Stomach (tissue), 9 donors: ENCODE data around the gene ASB7. TPM values are rescaled to one million over a fixed set of nuclear protein-coding genes. Genes with fewer than 3 reads are reported as not detected.

Source experiments
- DNase-seq, 2 donors: peaks; one replicate each; pipeline versions ENCODE4 v3.0.0 to v3.0.0-alpha.2; 2013 to 2019
- H3K27ac ChIP-seq, 5 donors: fragments of 200-600 bp in 4 of 5; sonication (generic) in 4 of 5; one replicate each; pipeline ENCODE4 v1.5.1; 2013 to 2019; ENCODE audit warnings: mild to moderate bottlenecking in 1 of 5, moderate library complexity in 1 of 5
- H3K27me3 ChIP-seq, 3 donors: fragments of 200-600 bp; sonication (generic); one replicate each; pipeline ENCODE4 v1.5.1; 2017 to 2019; ENCODE audit warnings: mixed run types in 1 of 3
- H3K36me3 ChIP-seq, 4 donors: fragments of 200-600 bp; sonication (generic); 1 replicate in 3 of 4; 2 replicates in 1 of 4; pipeline ENCODE4 v1.5.1; 2016 to 2019
- H3K4me1 ChIP-seq, 4 donors: fragments of 200-600 bp; sonication (generic); one replicate each; pipeline ENCODE4 v1.5.1; 2016 to 2019
- H3K4me3 ChIP-seq, 4 donors: fragments of 200-600 bp; sonication (generic) in 3 of 4; one replicate each; pipeline ENCODE4 v1.5.1; 2016 to 2019; ENCODE audit warnings: mild to moderate bottlenecking in 1 of 4
- H3K9me3 ChIP-seq, 4 donors: fragments of 200-600 bp; sonication (generic); one replicate each; pipeline ENCODE4 v1.5.1; 2016 to 2019
- EP300 ChIP-seq: sonication (generic); formaldehyde crosslinking; IDR thresholded peaks from one replicate; pipeline ENCODE4 v1.6.1; 2017; ENCODE audit warnings: antibody characterized with exemption
- POLR2A ChIP-seq, 4 donors: fragments of 450-650 bp; IDR thresholded peaks; one replicate each; pipeline ENCODE4 v1.6.1; 2016; ENCODE audit warnings: antibody characterized with exemption in 4 of 4, control low read depth in 2 of 4, mild to moderate bottlenecking in 1 of 4, moderate library complexity in 1 of 4
- POLR2AphosphoS5 ChIP-seq, 3 donors: sonication (generic); formaldehyde crosslinking; IDR thresholded peaks; one replicate each; pipeline ENCODE4 v1.6.1; 2016; ENCODE audit warnings: antibody characterized with exemption in 3 of 3
- WGBS, 5 donors: extraction: QIAGEN DNeasy Blood & Tissue Kit in 3 of 5; methylation state at CpG; one replicate each; pipeline versions ENCODE4 v1.1.5 to v1.1.7; 2013 to 2018; 5-methylcytosine and 5-hydroxymethylcytosine counted together
- intact Hi-C: fragments of 100-400 bp; cut with DNase I; formaldehyde crosslinking; loops from one replicate; pipeline ENCODE4 v1.15.1; 2023; ENCODE audit warnings: low total_unique reads
- polyA plus RNA-seq, 3 donors: library from polyadenylated mRNA; stranded (reverse); fragments of 200-250 nt; gene quantifications; one replicate each; pipeline ENCODE4 v1.2.3, GENCODE V29; 2013
- total RNA-seq, 5 donors: library from RNA; depleted of rRNA; stranded (reverse); fragments of >200 nt; gene quantifications; one replicate each; pipeline versions ENCODE4 v1.1.0 to v1.2.3, GENCODE V29; 2014 to 2016
- TF ChIP-seq, protein P1 (sequence below), 7 experiments: fragments of 450-650 bp in 4 of 7; fragments of 200-600 bp in 3 of 7; sonication (generic) in 3 of 7; IDR thresholded peaks; one replicate each; pipeline ENCODE4 v1.5.1; 2016 to 2019; ENCODE audit warnings: antibody characterized with exemption in 7 of 7, control low read depth in 2 of 7, mild to moderate bottlenecking in 1 of 7
- donor health status: healthy with polysubstance abuse.
- donor health status: Bipolar disorder and iron deficiency.
- donor health status: healthy.

Gene ASB7
- total and polyA plus RNA-seq, 8 donors, result 2.8 to 73.9 (median 10.9) TPM

GRCh38 chr15:100601617-100602063, 749 bp upstream of the ASB7 start:
- Histone ChIP-seq H3K4me3 (peak overlapping the region; percentile 81 to 96 (median 92)), H3K36me3 (peaks cover 6 to 18% (median 10%) of the 10 kb centered on the region in 4 donors), H3K9me3 (no peaks in the 10 kb centered on the region), H3K4me1 (peaks cover 17 to 66% (median 33%) of the 10 kb centered on the region in 4 donors), H3K27ac (peak overlapping the region; percentile 68 to 87 (median 85)), H3K27me3 (no peaks in the 10 kb centered on the region)
- WGBS, 5 donors, result 0 to 1% (median 0%) methylated on average over 12 to 21 of the region's 21 CpGs
- TF ChIP-seq POLR2A (IDR thresholded peaks at IDR 0.05) (no peak), EP300 (no peak), POLR2AphosphoS5 (IDR thresholded peaks at IDR 0.05) (no peak)
- TF ChIP-seq, protein P1, sequence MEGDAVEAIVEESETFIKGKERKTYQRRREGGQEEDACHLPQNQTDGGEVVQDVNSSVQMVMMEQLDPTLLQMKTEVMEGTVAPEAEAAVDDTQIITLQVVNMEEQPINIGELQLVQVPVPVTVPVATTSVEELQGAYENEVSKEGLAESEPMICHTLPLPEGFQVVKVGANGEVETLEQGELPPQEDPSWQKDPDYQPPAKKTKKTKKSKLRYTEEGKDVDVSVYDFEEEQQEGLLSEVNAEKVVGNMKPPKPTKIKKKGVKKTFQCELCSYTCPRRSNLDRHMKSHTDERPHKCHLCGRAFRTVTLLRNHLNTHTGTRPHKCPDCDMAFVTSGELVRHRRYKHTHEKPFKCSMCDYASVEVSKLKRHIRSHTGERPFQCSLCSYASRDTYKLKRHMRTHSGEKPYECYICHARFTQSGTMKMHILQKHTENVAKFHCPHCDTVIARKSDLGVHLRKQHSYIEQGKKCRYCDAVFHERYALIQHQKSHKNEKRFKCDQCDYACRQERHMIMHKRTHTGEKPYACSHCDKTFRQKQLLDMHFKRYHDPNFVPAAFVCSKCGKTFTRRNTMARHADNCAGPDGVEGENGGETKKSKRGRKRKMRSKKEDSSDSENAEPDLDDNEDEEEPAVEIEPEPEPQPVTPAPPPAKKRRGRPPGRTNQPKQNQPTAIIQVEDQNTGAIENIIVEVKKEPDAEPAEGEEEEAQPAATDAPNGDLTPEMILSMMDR (IDR thresholded peaks at IDR 0.05), result no peak
- intact Hi-C loops, result no loop called here
- no peak for DNase-seq

DNA sequence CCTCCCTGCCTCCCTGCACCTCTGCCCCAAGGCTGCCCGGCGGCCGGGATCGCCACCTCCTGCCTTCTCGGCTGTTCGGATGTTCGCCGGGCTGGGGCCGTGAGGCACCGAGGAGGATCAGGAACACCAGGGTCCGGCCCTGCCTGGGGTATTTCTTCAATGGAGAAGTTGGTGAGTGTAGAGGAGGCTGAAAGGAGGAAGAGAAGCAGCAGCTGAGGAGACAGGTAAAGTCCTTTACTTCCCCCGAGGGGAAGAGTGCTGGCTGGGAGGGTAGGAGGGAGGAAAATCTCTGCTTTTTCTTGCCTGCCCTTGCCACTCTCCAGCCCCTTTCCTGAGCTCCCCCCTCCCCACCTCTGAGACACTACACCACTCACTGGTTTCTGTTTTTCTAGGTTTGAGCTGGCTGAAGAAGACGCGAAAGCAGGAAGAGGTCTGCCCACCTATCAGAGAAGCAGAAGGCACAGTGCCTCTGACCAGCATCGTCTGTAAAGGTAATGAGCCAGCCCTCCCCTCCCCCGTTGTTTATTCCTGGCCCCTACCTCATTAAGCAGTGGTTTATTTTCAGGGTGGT, 519 bp downstream of the ASB7 start:
- H3K27ac ChIP-seq, result peak overlapping the region; percentile 79 to 90 (median 88)
- TF ChIP-seq POLR2AphosphoS5 (IDR thresholded peaks at IDR 0.05) (no peak), EP300 (no peak), POLR2A (IDR thresholded peaks at IDR 0.05) (no peak)
- TF ChIP-seq, protein P1 (IDR thresholded peaks at IDR 0.05), result no peak
- WGBS, 5 donors, result 1 to 2% (median 1%) methylated on average over 12 to 16 of the region's 16 CpGs
- H3K4me3 ChIP-seq, result peak overlapping the region; percentile 81 to 96 (median 92)
- H3K4me1 ChIP-seq, result peaks cover 17 to 53% (median 33%) of the 10 kb centered on the region in 4 donors
- peaks cover 6 to 30% (median 22%) of the 10 kb centered on the region in 4 donors for H3K36me3 ChIP-seq
- intact Hi-C loops, result no loop called here
- no peaks in the 10 kb centered on the region for H3K9me3 ChIP-seq
- H3K27me3 ChIP-seq, result no peaks in the 10 kb centered on the region
- peak in 1 of 2 donors; percentile 43 for DNase-seq

GRCh38 chr15:100612539-100612938, 10.2 kb downstream of the ASB7 start:
- Histone ChIP-seq H3K4me1 (peaks cover 0 to 11% (median 3%) of the 10 kb centered on the region in 4 donors), H3K4me3 (no peak overlapping the region), H3K9me3 (no peaks in the 10 kb centered on the region), H3K27me3 (no peaks in the 10 kb centered on the region), H3K36me3 (peaks cover 14 to 83% (median 82%) of the 10 kb centered on the region in 4 donors), H3K27ac (no peak overlapping the region)
- DNase-seq, result no peak
- 90 to 96% (median 91%) methylated on average over 2 of the region's 2 CpGs for WGBS, 5 donors
- intact Hi-C loops, result no loop called here
- TF ChIP-seq POLR2AphosphoS5 (IDR thresholded peaks at IDR 0.05), result no peak
- TF ChIP-seq, protein P1 (IDR thresholded peaks at IDR 0.05), result no peak

DNA sequence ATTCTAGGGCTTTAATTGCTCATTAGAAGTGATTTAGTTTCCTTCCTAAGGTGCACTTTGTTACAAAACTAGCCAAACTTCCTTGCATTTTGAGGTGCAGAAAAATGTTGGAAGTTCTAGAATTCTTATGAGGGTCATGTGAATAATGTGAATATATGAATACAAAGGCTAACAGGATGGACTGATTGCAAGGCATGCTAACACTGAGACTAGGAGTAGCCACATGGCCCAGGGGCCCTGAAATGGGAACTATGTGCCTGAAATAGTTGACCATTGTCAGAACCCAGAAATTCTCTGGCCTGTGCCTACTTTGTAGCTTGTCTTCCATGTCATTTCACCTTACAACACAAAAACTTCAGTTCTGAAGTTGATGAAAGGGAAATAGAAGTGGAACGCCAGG, 10.8 kb downstream of the ASB7 start:
- no peak overlapping the region for H3K27ac ChIP-seq

More for the DNA sequence above, 10.8 kb downstream of the ASB7 start:
- Histone ChIP-seq H3K4me3 (no peak overlapping the region), H3K4me1 (peaks cover 0 to 11% (median 3%) of the 10 kb centered on the region in 4 donors), H3K27me3 (no peaks in the 10 kb centered on the region), H3K9me3 (no peaks in the 10 kb centered on the region), H3K36me3 (peaks cover 14 to 83% (median 78%) of the 10 kb centered on the region in 4 donors)
- TF ChIP-seq, protein P1 (IDR thresholded peaks at IDR 0.05), result no peak
- TF ChIP-seq EP300, result no peak
- no peak for TF ChIP-seq POLR2AphosphoS5 (IDR thresholded peaks at IDR 0.05)
- no peak for TF ChIP-seq POLR2A (IDR thresholded peaks at IDR 0.05)
- 94 to 100% (median 97%) methylated on average over 1 of the region's 1 CpG for WGBS, 5 donors
- intact Hi-C loops, result no loop called here
- no peak for DNase-seq
